Measurements from ENCODE around the gene CLCN7. TPM values are rescaled to one million over a fixed set of nuclear protein-coding genes. Genes with fewer than 3 reads are reported as not detected.

Gene CLCN7
- total and polyA plus RNA-seq, 2 experiments from 2014 or later: 17.4 to 53.8 TPM

DNA sequence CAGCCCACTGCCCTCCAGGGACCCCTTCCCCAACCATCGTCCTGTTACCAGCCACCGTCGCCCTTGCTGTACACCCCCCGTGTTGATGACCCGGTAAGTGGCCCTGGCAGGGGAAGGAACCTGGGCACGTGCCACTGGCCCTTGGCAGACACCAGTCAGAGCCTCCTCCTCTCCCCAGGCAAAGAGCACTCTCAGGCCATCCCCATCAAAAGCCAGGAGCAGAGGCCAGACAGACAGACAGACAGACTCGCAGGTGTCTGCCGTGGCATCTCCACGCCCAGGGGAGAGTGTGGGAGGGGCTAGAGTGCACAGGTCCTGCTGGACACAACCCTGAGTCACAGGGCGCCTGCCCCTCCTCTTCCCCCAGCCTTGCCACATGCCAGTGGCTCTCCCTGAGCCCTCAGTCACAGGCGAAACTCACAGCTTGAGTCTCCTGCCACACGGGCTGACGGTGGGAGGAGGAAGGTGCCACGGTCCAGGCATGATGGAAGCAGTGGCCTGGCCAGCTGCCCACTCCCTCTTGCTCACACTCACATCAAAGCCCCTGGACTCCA is 7.8 kb downstream of the CLCN7 start:
- Histone ChIP-seq H3K4me2 (no peak overlapping the region), H3K27me3 (ENCODE audit: insufficient read depth) (no peaks in the 10 kb centered on the region), H3K9me2 (ENCODE audit: insufficient read depth) (no peaks in the 10 kb centered on the region), H3K79me2 (replicated peaks; ENCODE audit: insufficient read depth) (peaks cover 52% of the 10 kb centered on the region), H3F3A (replicated peaks; ENCODE audit: low read depth) (no peaks in the 10 kb centered on the region), H3K36me3 (ENCODE audit: insufficient read depth) (no peaks in the 10 kb centered on the region), H2AFZ (no peak overlapping the region), H3K4me3 (no peak overlapping the region), H3K4me1 (ENCODE audit: insufficient read depth) (no peaks in the 10 kb centered on the region), H4K20me1 (replicated peaks; ENCODE audit: insufficient read depth) (peaks cover 27% of the 10 kb centered on the region), H3K27ac (ENCODE audit: low read depth) (no peak overlapping the region)
- Mint-ChIP-seq H3K27ac (no peak overlapping the region), H3K9me3 (no peaks in the 10 kb centered on the region), H3K4me3 (no peak overlapping the region), H3K36me3 (ENCODE audit: low read depth) (no peaks in the 10 kb centered on the region; the same call in 1 of the 3 replicates), H3K4me1 (peaks cover 3% of the 10 kb centered on the region; the same call in 1 of the 3 replicates), H3K27me3 (ENCODE audit: insufficient read depth, low read depth, poor library complexity) (no peaks in the 10 kb centered on the region)
- no peak for ATAC-seq
- no peak for DNase-seq (ENCODE audit: low spot score)
- TF ChIP-seq, protein P1, sequence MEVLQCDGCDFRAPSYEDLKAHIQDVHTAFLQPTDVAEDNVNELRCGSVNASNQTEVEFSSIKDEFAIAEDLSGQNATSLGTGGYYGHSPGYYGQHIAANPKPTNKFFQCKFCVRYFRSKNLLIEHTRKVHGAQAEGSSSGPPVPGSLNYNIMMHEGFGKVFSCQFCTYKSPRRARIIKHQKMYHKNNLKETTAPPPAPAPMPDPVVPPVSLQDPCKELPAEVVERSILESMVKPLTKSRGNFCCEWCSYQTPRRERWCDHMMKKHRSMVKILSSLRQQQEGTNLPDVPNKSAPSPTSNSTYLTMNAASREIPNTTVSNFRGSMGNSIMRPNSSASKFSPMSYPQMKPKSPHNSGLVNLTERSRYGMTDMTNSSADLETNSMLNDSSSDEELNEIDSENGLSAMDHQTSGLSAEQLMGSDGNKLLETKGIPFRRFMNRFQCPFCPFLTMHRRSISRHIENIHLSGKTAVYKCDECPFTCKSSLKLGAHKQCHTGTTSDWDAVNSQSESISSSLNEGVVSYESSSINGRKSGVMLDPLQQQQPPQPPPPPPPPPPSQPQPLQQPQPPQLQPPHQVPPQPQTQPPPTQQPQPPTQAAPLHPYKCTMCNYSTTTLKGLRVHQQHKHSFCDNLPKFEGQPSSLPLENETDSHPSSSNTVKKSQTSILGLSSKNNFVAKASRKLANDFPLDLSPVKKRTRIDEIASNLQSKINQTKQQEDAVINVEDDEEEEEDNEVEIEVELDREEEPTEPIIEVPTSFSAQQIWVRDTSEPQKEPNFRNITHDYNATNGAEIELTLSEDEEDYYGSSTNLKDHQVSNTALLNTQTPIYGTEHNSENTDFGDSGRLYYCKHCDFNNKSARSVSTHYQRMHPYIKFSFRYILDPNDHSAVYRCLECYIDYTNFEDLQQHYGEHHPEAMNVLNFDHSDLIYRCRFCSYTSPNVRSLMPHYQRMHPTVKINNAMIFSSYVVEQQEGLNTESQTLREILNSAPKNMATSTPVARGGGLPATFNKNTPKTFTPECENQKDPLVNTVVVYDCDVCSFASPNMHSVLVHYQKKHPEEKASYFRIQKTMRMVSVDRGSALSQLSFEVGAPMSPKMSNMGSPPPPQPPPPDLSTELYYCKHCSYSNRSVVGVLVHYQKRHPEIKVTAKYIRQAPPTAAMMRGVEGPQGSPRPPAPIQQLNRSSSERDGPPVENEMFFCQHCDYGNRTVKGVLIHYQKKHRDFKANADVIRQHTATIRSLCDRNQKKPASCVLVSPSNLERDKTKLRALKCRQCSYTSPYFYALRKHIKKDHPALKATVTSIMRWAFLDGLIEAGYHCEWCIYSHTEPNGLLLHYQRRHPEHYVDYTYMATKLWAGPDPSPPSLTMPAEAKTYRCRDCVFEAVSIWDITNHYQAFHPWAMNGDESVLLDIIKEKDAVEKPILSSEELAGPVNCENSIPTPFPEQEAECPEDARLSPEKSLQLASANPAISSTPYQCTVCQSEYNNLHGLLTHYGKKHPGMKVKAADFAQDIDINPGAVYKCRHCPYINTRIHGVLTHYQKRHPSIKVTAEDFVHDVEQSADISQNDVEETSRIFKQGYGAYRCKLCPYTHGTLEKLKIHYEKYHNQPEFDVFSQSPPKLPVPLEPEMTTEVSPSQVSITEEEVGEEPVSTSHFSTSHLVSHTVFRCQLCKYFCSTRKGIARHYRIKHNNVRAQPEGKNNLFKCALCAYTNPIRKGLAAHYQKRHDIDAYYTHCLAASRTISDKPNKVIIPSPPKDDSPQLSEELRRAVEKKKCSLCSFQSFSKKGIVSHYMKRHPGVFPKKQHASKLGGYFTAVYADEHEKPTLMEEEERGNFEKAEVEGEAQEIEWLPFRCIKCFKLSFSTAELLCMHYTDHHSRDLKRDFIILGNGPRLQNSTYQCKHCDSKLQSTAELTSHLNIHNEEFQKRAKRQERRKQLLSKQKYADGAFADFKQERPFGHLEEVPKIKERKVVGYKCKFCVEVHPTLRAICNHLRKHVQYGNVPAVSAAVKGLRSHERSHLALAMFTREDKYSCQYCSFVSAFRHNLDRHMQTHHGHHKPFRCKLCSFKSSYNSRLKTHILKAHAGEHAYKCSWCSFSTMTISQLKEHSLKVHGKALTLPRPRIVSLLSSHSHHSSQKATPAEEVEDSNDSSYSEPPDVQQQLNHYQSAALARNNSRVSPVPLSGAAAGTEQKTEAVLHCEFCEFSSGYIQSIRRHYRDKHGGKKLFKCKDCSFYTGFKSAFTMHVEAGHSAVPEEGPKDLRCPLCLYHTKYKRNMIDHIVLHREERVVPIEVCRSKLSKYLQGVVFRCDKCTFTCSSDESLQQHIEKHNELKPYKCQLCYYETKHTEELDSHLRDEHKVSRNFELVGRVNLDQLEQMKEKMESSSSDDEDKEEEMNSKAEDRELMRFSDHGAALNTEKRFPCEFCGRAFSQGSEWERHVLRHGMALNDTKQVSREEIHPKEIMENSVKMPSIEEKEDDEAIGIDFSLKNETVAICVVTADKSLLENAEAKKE (CRISPR knock-in tag; IDR thresholded peaks at IDR 0.05): no peak
- no peak for TF ChIP-seq POLR2AphosphoS5 (IDR thresholded peaks at IDR 0.05; ENCODE audit: low read depth)
- TF ChIP-seq NANOG (IDR thresholded peaks at IDR 0.05; ENCODE audit: borderline replicate concordance): no peak
- TF ChIP-seq, protein P2, sequence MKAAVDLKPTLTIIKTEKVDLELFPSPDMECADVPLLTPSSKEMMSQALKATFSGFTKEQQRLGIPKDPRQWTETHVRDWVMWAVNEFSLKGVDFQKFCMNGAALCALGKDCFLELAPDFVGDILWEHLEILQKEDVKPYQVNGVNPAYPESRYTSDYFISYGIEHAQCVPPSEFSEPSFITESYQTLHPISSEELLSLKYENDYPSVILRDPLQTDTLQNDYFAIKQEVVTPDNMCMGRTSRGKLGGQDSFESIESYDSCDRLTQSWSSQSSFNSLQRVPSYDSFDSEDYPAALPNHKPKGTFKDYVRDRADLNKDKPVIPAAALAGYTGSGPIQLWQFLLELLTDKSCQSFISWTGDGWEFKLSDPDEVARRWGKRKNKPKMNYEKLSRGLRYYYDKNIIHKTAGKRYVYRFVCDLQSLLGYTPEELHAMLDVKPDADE (IDR thresholded peaks at IDR 0.05): no peak
- TF ChIP-seq, protein P3, sequence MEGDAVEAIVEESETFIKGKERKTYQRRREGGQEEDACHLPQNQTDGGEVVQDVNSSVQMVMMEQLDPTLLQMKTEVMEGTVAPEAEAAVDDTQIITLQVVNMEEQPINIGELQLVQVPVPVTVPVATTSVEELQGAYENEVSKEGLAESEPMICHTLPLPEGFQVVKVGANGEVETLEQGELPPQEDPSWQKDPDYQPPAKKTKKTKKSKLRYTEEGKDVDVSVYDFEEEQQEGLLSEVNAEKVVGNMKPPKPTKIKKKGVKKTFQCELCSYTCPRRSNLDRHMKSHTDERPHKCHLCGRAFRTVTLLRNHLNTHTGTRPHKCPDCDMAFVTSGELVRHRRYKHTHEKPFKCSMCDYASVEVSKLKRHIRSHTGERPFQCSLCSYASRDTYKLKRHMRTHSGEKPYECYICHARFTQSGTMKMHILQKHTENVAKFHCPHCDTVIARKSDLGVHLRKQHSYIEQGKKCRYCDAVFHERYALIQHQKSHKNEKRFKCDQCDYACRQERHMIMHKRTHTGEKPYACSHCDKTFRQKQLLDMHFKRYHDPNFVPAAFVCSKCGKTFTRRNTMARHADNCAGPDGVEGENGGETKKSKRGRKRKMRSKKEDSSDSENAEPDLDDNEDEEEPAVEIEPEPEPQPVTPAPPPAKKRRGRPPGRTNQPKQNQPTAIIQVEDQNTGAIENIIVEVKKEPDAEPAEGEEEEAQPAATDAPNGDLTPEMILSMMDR (conservative IDR thresholded peaks at IDR 0.05; ENCODE audit: low read depth in 2 of 2): no peak

All from GM23338 (cell line).